ENCODE results near the gene PEAK1. TPM values are rescaled to one million over a fixed set of nuclear protein-coding genes. Genes with fewer than 3 reads are reported as not detected.
A peak's percentile ranks its signal among the peaks of the same experiment; 100 is the strongest.

The PEAK1 gene
- total and polyA plus RNA-seq, 7 experiments from 2014 or later, result 1.2 to 31.0 (median 12.7) TPM

DNA sequence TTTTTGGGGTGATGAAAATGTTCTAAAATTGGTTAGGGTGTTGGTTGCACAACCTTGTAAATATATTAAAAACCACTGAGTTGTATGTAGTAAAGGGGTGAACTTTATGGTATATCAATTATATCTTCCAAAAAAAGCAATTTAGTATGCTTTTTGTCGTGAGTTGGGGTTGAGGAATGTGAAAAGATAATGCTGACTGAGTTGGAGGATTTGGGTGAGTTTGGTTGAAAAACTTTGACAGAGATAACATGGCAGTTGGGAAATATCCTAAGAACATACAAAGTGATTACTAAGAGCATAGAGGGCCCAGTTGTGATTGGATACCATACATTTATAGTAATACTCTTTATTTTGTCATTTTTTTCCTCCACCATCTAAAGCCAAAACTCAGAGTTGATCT, 34.4 kb upstream of the PEAK1 start:
- Mint-ChIP-seq H3K27me3 (no peaks in the 10 kb centered on the region), H3K36me3 (peaks cover 8 to 15% (median 14%) of the 10 kb centered on the region in 5 donors), H3K9me3 (peaks cover 0 to 2% (median 0%) of the 10 kb centered on the region in 11 donors), H3K27ac (no peak overlapping the region), H3K4me1 (peaks cover 22 to 62% (median 45%) of the 10 kb centered on the region in 7 donors), H3K4me3 (no peak overlapping the region)
- ChIA-PET CTCF (no interaction called here), POLR2A (no interaction called here)
- Histone ChIP-seq H3K9me3 (ENCODE audit: control insufficient read depth in 2 of 3, low read length in 3 of 3) (no peaks in the 10 kb centered on the region), H3K27ac (ENCODE audit: low read depth, low read length) (no peak overlapping the region), H3K36me3 (ENCODE audit: control insufficient read depth in 2 of 3, insufficient read depth in 3 of 3, low read length in 3 of 3) (peaks cover 0 to 10% (median 5%) of the 10 kb centered on the region in 3 experiments), H3K4me3 (ENCODE audit: low read length) (no peak overlapping the region), H3K4me1 (ENCODE audit: control insufficient read depth in 2 of 2, insufficient read depth in 2 of 2, low read length in 2 of 2) (peaks cover 11 to 25% of the 10 kb centered on the region in 2 donors), H3K27me3 (ENCODE audit: control insufficient read depth in 2 of 2, insufficient read depth in 2 of 2, low read length in 2 of 2) (no peaks in the 10 kb centered on the region)
- DNase-seq, result no peak
- no peak for ATAC-seq
- intact Hi-C loops (cut with micrococcal nuclease), result loop anchor here in 1 of 2 donors (10.0 kb wide), 1 partner anchor 49 kb away; no protein-coding TSS in a partner anchor

DNA sequence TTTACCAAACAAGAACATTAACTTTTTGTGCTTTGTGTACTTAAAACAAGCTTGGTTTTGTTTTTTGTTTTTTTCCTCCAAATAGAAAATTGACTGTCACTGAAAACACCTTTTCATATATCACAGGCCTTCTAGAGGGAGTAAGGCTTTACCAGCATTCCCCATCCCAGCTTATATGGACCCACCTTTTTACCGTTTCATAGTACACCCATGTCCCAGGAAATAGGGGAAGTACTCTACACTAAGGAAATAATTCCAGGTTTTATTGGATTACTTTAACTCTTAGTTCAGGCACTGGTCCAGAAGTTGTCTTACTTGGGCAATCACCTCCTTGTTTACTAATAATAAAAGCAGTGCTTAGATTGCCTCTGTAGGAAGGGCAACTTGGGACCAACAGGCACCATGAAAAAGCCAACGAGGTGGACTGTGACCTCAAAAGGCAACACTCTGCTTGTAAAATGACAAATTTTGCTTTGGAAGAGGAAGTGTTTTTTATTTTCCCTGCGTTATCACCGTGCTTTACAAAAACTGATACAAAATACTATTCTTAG, 27.0 kb upstream of the PEAK1 start:
- peaks cover 9 to 36% (median 22%) of the 10 kb centered on the region in 5 donors for H3K36me3 Mint-ChIP-seq
- no peaks in the 10 kb centered on the region for H3K4me1 ChIP-seq (ENCODE audit: control insufficient read depth in 2 of 2, insufficient read depth in 2 of 2, low read length in 2 of 2)
- no peak overlapping the region for H3K4me3 ChIP-seq (ENCODE audit: low read length)
- ChIA-PET POLR2A (interaction anchor here (0.8 kb wide), 1 partner anchor 26 kb away, joined by 3 read pairs; the partner anchor contains the start of gene HMG20A), CTCF (no interaction called here)
- no peak for DNase-seq
- no peaks in the 10 kb centered on the region for H3K9me3 ChIP-seq (ENCODE audit: control insufficient read depth in 2 of 3, low read length in 3 of 3)
- H3K9me3 Mint-ChIP-seq, result peaks cover 0 to 2% (median 0%) of the 10 kb centered on the region in 11 donors
- no peak overlapping the region for H3K27ac ChIP-seq (ENCODE audit: low read depth, low read length)
- H3K27me3 Mint-ChIP-seq, result no peaks in the 10 kb centered on the region
- peak overlapping the region in 2 of 10 donors; percentile 6 to 14 for H3K4me3 Mint-ChIP-seq
- no peak for ATAC-seq
- H3K4me1 Mint-ChIP-seq, result peaks cover 6 to 63% (median 51%) of the 10 kb centered on the region in 7 donors
- H3K27me3 ChIP-seq (ENCODE audit: control insufficient read depth in 2 of 2, insufficient read depth in 2 of 2, low read length in 2 of 2), result no peaks in the 10 kb centered on the region
- intact Hi-C loops (cut with micrococcal nuclease), result no loop called here
- H3K27ac Mint-ChIP-seq, result peak overlapping the region in 3 of 9 donors; percentile 72 to 84 (median 75)
- H3K36me3 ChIP-seq (ENCODE audit: control insufficient read depth in 2 of 3, insufficient read depth in 3 of 3, low read length in 3 of 3), result peaks cover 0 to 4% (median 0%) of the 10 kb centered on the region in 3 experiments

DNA sequence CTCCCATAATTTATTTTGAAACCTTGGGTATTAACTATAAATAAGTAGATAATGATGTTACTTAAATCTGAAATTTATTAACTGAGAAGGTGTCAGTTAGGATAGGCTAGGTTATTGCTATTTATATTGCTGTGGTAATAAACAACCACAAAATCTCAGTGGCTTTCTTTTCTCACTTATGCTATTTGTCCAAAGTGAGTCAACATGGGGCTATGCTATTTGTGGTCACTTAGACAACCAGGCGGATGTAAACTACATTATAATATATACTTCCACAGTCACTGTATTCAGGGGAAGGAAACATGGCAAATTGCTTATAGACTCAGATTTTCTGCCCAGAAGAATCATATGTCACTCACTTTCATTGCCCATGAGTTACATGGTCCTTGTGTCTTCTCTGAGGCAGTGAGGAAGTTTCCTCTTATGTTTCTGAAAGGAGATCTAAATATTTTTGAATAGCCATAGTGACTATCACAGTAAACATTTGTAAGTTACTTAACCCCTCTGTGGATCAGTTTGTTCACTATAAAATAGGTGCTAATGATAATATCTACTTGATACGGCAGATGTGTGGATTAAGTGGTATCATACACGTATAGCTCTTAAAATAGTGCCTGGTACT, 20.6 kb upstream of the PEAK1 start:
- POLR2A ChIA-PET, result interaction anchor here (2.2 kb wide), 1 partner anchor 20 kb away, joined by 8 read pairs; the partner anchor contains the start of gene HMG20A

DNA sequence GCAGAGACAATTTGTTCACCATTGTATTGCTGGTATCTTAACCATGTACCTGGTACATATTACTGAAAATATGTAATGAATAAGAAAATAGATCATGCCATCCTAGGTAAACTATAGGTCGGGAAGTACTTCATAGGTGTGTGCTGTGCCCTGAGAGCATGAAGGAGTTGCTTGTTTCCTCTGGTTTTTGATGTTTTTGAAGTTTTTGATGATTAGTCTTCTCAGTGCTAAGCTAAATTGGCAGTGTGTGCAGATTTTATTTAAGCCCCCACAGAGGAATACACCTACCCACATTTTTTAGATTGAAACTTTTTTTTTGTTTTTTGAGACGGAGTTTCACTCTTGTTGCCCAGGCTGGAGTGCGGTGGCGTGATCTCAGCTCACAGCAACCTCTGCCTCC, 17.4 kb upstream of the PEAK1 start:
- DNase-seq (no peak), ATAC-seq (no peak)
- Histone ChIP-seq H3K27ac (ENCODE audit: low read depth, low read length) (no peak overlapping the region), H3K4me3 (ENCODE audit: low read length) (no peak overlapping the region), H3K4me1 (ENCODE audit: control insufficient read depth in 2 of 2, insufficient read depth in 2 of 2, low read length in 2 of 2) (peaks cover 0 to 9% of the 10 kb centered on the region in 2 donors), H3K27me3 (ENCODE audit: control insufficient read depth in 2 of 2, insufficient read depth in 2 of 2, low read length in 2 of 2) (no peaks in the 10 kb centered on the region), H3K9me3 (ENCODE audit: control insufficient read depth in 2 of 3, low read length in 3 of 3) (no peaks in the 10 kb centered on the region), H3K36me3 (ENCODE audit: control insufficient read depth in 2 of 3, insufficient read depth in 3 of 3, low read length in 3 of 3) (no peaks in the 10 kb centered on the region)
- ChIA-PET POLR2A (interaction anchor here (1.2 kb wide), 1 partner anchor 19 kb away, joined by 3 read pairs; no protein-coding TSS in a partner anchor), CTCF (no interaction called here)
- H3K4me3 Mint-ChIP-seq, result peak overlapping the region in 5 of 10 donors; percentile 4 to 53 (median 41)
- H3K4me1 Mint-ChIP-seq, result peaks cover 10 to 78% (median 62%) of the 10 kb centered on the region in 7 donors
- intact Hi-C loops (cut with micrococcal nuclease), result no loop called here
- peaks cover 0 to 8% (median 5%) of the 10 kb centered on the region in 5 donors for H3K36me3 Mint-ChIP-seq
- H3K27me3 Mint-ChIP-seq, result no peaks in the 10 kb centered on the region
- H3K27ac Mint-ChIP-seq, result peak overlapping the region in 5 of 9 donors; percentile 18 to 72 (median 36)
- H3K9me3 Mint-ChIP-seq, result no peaks in the 10 kb centered on the region

More for the DNA sequence above, 20.6 kb upstream of the PEAK1 start:
- peaks cover 10 to 79% (median 66%) of the 10 kb centered on the region in 7 donors for H3K4me1 Mint-ChIP-seq
- CTCF ChIA-PET, result no interaction called here
- no peak overlapping the region for H3K4me3 ChIP-seq (ENCODE audit: low read length)
- H3K27ac Mint-ChIP-seq, result no peak overlapping the region
- no peaks in the 10 kb centered on the region for H3K9me3 ChIP-seq (ENCODE audit: control insufficient read depth in 2 of 3, low read length in 3 of 3)
- no peak overlapping the region for H3K4me3 Mint-ChIP-seq
- H3K27me3 ChIP-seq (ENCODE audit: control insufficient read depth in 2 of 2, insufficient read depth in 2 of 2, low read length in 2 of 2), result no peaks in the 10 kb centered on the region
- H3K36me3 ChIP-seq (ENCODE audit: control insufficient read depth in 2 of 3, insufficient read depth in 3 of 3, low read length in 3 of 3), result no peaks in the 10 kb centered on the region
- ATAC-seq, result no peak
- DNase-seq, result no peak
- peaks cover 0 to 9% of the 10 kb centered on the region in 2 donors for H3K4me1 ChIP-seq (ENCODE audit: control insufficient read depth in 2 of 2, insufficient read depth in 2 of 2, low read length in 2 of 2)
- intact Hi-C loops (cut with micrococcal nuclease), result no loop called here
- peaks cover 0 to 10% (median 5%) of the 10 kb centered on the region in 5 donors for H3K36me3 Mint-ChIP-seq
- H3K9me3 Mint-ChIP-seq, result no peaks in the 10 kb centered on the region
- no peak overlapping the region for H3K27ac ChIP-seq (ENCODE audit: low read depth, low read length)
- no peaks in the 10 kb centered on the region for H3K27me3 Mint-ChIP-seq

- Mint-ChIP-seq H3K9me3 (no peaks in the 10 kb centered on the region), H3K27ac (peak overlapping the region in 3 of 9 donors; percentile 18 to 70 (median 36)), H3K27me3 (no peaks in the 10 kb centered on the region), H3K36me3 (peaks cover 0 to 8% (median 5%) of the 10 kb centered on the region in 5 donors), H3K4me1 (peaks cover 10 to 78% (median 57%) of the 10 kb centered on the region in 7 donors), H3K4me3 (peak overlapping the region in 3 of 10 donors; percentile 4 to 48 (median 41))
- ATAC-seq, result no peak
- peaks cover 0 to 9% of the 10 kb centered on the region in 2 donors for H3K4me1 ChIP-seq (ENCODE audit: control insufficient read depth in 2 of 2, insufficient read depth in 2 of 2, low read length in 2 of 2)
- H3K4me3 ChIP-seq (ENCODE audit: low read length), result no peak overlapping the region
- POLR2A ChIA-PET, result no interaction called here
- CTCF ChIA-PET, result no interaction called here
- H3K27ac ChIP-seq (ENCODE audit: low read depth, low read length), result no peak overlapping the region
- intact Hi-C loops (cut with micrococcal nuclease), result no loop called here
- no peaks in the 10 kb centered on the region for H3K27me3 ChIP-seq (ENCODE audit: control insufficient read depth in 2 of 2, insufficient read depth in 2 of 2, low read length in 2 of 2)
- no peaks in the 10 kb centered on the region for H3K36me3 ChIP-seq (ENCODE audit: control insufficient read depth in 2 of 3, insufficient read depth in 3 of 3, low read length in 3 of 3)
- H3K9me3 ChIP-seq (ENCODE audit: control insufficient read depth in 2 of 3, low read length in 3 of 3), result no peaks in the 10 kb centered on the region
- DNase-seq, result no peak
Observed at GRCh38 chr15:77436822-77437221, 16.9 kb upstream of the PEAK1 start.

GRCh38 chr15:77430652-77431051, 10.7 kb upstream of the PEAK1 start:
- Mint-ChIP-seq H3K27ac (peak overlapping the region in 2 of 9 donors; percentile 0 to 4), H3K4me3 (peak overlapping the region in 1 of 10 donors; percentile 8), H3K27me3 (no peaks in the 10 kb centered on the region), H3K36me3 (peaks cover 2 to 10% (median 4%) of the 10 kb centered on the region in 5 donors), H3K4me1 (peaks cover 22 to 75% (median 59%) of the 10 kb centered on the region in 7 donors), H3K9me3 (no peaks in the 10 kb centered on the region)
- peaks cover 9 to 10% of the 10 kb centered on the region in 2 donors for H3K4me1 ChIP-seq (ENCODE audit: control insufficient read depth in 2 of 2, insufficient read depth in 2 of 2, low read length in 2 of 2)
- no peaks in the 10 kb centered on the region for H3K9me3 ChIP-seq (ENCODE audit: control insufficient read depth in 2 of 3, low read length in 3 of 3)
- ATAC-seq (no peak), DNase-seq (no peak)
- no peaks in the 10 kb centered on the region for H3K36me3 ChIP-seq (ENCODE audit: control insufficient read depth in 2 of 3, insufficient read depth in 3 of 3, low read length in 3 of 3)
- H3K27me3 ChIP-seq (ENCODE audit: control insufficient read depth in 2 of 2, insufficient read depth in 2 of 2, low read length in 2 of 2), result no peaks in the 10 kb centered on the region
- no peak overlapping the region for H3K4me3 ChIP-seq (ENCODE audit: low read length)
- H3K27ac ChIP-seq (ENCODE audit: low read depth, low read length), result no peak overlapping the region
- CTCF ChIA-PET, result interaction anchor here (0.6 kb wide), 1 partner anchor 52 kb away, joined by 4 read pairs; no protein-coding TSS in a partner anchor
- POLR2A ChIA-PET, result no interaction called here
- intact Hi-C loops (cut with micrococcal nuclease), result loop anchor here in 1 of 2 donors (5.0 kb wide), 1 partner anchor 42 kb away; no protein-coding TSS in a partner anchor
